Mesothelial cell of epicardium (in vitro differentiated cells): ENCODE data around the gene RGS1. TPM values are rescaled to one million over a fixed set of nuclear protein-coding genes. Genes with fewer than 3 reads are reported as not detected.

Experiments used
- DNase-seq, 2 experiments: peaks; one replicate each; pipeline ENCODE4 v3.0.0; 2021; ENCODE audit warnings: low spot score in 2 of 2; ENCODE audit not compliant: unreplicated experiment in 2 of 2
- H3K27ac Mint-ChIP-seq: 2 replicates; pipeline ENCODE4 v1.8.0; 2021; ENCODE audit warnings: mixed read lengths
- H3K27me3 Mint-ChIP-seq: 2 replicates; pipeline ENCODE4 v1.8.0; 2021; ENCODE audit warnings: low read depth, mixed read lengths
- H3K36me3 Mint-ChIP-seq: 2 replicates; pipeline ENCODE4 v1.8.0; 2021; ENCODE audit warnings: mixed read lengths
- H3K4me1 Mint-ChIP-seq: 2 replicates; pipeline ENCODE4 v1.8.0; 2021; ENCODE audit warnings: mixed read lengths
- H3K4me3 Mint-ChIP-seq: 2 replicates; pipeline ENCODE4 v1.8.0; 2021; ENCODE audit warnings: mild to moderate bottlenecking, moderate library complexity, mixed read lengths
- H3K9me3 Mint-ChIP-seq: 2 replicates; pipeline ENCODE4 v1.8.0; 2021; ENCODE audit warnings: mixed read lengths
- total RNA-seq: library from RNA; stranded (reverse); gene quantifications from 3 replicates; pipeline ENCODE4 v1.2.1, GENCODE V29; 2021
- TF ChIP-seq, protein P1 (sequence below): fragments of 200-600 bp; sonication (generic); IDR thresholded peaks from one replicate; pipeline ENCODE4 v1.5.0; 2021; ENCODE audit warnings: antibody characterized with exemption; ENCODE audit not compliant: unreplicated experiment

RGS1 gene
- total RNA-seq, 1 donor from 2014 or later = 0.40 TPM

DNA sequence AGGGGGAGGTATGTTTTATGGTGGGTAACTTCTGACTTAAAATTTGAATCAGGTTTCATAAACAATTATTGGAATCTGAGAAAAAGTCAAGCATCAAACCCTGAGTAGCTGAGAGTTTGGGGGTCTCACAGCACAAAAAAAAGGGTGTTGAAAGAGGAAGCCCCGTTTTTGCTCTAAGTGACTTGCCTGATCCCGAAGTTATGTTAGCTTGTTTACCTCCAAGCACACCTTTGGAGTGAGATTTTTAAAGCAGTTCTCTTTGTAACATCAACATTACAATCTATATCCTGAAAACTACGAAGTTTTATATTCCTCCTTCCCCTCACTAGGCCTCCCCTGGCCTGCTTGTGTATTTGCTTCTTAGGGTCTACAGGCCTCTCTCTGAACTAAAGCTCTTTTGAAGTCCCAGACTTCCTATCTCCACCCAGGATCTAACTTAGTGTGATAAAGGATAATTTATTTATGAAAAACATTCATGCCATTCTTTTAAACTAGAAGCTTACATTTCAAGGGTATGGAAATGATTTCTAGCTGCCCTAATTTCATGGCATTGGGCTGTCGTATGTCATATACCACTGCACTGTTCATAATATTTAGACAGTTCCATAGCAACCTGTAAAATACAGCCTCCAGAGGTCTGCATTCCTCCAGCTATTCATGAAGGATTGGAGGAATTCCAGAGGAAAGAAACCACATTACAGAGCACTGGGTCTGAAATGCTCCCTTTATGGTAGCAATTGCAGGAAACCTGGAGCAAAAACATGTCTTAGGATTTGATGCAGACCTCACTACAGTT lies 36.1 kb upstream of the RGS1 start:
- Mint-ChIP-seq H3K4me3 (peak overlapping the region; percentile 8), H3K36me3 (peaks cover 10% of the 10 kb centered on the region)

DNA sequence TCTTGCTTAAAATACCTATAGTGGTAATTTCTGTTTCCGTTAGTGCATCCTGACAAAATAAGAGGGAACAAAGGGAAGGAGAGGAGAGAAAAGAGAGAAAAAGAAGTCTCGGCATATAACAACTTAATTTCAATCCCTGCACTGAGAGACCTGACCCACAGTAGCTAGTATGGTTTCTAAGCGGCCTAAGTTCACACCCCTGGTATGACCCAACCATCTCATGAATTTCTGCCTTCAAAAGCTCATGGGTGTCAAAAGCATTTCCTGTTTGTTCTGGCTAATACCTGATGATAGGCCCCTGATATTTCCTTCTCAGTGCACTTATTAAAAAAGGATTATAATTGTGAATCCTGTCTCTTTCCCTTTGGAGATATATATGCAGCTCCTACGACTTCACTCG lies 32.1 kb upstream of the RGS1 start:
- no peak for DNase-seq
- TF ChIP-seq, protein P1, sequence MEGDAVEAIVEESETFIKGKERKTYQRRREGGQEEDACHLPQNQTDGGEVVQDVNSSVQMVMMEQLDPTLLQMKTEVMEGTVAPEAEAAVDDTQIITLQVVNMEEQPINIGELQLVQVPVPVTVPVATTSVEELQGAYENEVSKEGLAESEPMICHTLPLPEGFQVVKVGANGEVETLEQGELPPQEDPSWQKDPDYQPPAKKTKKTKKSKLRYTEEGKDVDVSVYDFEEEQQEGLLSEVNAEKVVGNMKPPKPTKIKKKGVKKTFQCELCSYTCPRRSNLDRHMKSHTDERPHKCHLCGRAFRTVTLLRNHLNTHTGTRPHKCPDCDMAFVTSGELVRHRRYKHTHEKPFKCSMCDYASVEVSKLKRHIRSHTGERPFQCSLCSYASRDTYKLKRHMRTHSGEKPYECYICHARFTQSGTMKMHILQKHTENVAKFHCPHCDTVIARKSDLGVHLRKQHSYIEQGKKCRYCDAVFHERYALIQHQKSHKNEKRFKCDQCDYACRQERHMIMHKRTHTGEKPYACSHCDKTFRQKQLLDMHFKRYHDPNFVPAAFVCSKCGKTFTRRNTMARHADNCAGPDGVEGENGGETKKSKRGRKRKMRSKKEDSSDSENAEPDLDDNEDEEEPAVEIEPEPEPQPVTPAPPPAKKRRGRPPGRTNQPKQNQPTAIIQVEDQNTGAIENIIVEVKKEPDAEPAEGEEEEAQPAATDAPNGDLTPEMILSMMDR = no peak
- H3K4me3 Mint-ChIP-seq = no peak overlapping the region
- H3K4me1 Mint-ChIP-seq = peaks cover 53% of the 10 kb centered on the region
- H3K27me3 Mint-ChIP-seq = no peaks in the 10 kb centered on the region
- no peaks in the 10 kb centered on the region for H3K36me3 Mint-ChIP-seq
- peak overlapping the region; percentile 73 for H3K27ac Mint-ChIP-seq
- H3K9me3 Mint-ChIP-seq = no peaks in the 10 kb centered on the region

More for the DNA sequence above, 36.1 kb upstream of the RGS1 start:
- TF ChIP-seq, protein P1 = no peak
- DNase-seq = no peak
- peaks cover 4% of the 10 kb centered on the region for H3K9me3 Mint-ChIP-seq
- H3K4me1 Mint-ChIP-seq = peaks cover 54% of the 10 kb centered on the region
- H3K27me3 Mint-ChIP-seq = no peaks in the 10 kb centered on the region
- peak overlapping the region; percentile 99 for H3K27ac Mint-ChIP-seq

DNA sequence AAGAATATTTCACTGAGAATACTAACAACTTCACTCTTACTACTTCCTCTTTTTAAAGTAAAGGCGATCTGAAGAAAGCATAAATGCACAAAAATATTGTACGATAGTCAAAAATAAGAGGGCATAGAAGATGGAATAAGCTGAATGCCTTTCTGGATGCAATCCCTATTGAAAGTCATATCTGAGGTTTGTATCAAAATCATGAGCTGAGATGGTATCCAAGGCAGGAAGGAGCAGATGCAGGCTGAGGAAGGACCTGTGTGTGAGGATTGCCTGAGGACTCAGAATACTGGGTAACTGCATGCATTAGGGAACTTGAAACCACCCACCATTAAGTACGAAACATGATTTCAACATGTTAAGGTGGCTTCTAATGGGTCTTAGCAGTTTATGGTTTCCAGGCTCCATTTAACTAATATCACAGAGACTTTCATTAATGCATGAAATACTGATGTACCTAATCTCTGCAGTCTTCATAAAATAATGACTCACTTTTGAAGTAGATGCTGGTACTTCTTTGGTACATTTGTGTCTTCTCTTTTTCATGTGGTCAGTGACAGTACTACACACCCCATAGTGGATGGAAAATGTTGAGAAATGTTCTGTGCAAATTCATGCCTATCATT lies 29.6 kb upstream of the RGS1 start:
- H3K36me3 Mint-ChIP-seq = no peaks in the 10 kb centered on the region
- H3K4me3 Mint-ChIP-seq = no peak overlapping the region
- H3K27ac Mint-ChIP-seq = no peak overlapping the region
- TF ChIP-seq, protein P1 = peak; percentile 45
- H3K9me3 Mint-ChIP-seq = no peaks in the 10 kb centered on the region
- DNase-seq = no peak
- H3K4me1 Mint-ChIP-seq = peaks cover 31% of the 10 kb centered on the region
- H3K27me3 Mint-ChIP-seq = no peaks in the 10 kb centered on the region

DNA sequence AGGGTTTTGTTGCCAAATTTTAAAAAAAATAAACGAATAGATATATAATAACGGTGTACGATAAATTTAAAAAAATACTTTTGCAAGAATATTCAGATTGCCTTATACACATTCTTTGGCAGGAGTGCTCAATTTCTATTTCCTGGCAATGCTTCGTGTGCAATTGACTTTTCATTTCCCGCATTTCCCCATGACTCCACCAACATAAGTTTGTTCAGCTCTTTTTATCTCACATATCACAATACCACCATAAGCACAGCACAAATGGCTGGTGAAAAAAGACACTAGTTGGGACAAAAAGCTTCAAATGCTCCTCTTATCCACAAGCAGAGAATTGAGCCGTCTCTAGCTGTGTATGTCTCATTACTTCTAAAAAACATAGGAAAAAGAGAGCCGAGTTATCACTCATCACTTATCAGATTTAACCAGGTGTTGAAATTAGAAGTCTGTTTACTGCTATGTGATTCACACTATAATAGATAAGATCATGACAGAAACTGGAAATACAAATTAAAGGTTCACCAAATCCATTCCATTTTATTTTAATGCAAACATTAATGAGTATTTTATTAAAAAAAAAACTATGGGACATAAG lies 28.9 kb upstream of the RGS1 start:
- H3K27ac Mint-ChIP-seq = no peak overlapping the region
- H3K27me3 Mint-ChIP-seq = no peaks in the 10 kb centered on the region
- no peaks in the 10 kb centered on the region for H3K36me3 Mint-ChIP-seq
- no peak overlapping the region for H3K4me3 Mint-ChIP-seq
- DNase-seq = no peak
- TF ChIP-seq, protein P1 = no peak
- peaks cover 27% of the 10 kb centered on the region for H3K4me1 Mint-ChIP-seq
- H3K9me3 Mint-ChIP-seq = no peaks in the 10 kb centered on the region

DNA sequence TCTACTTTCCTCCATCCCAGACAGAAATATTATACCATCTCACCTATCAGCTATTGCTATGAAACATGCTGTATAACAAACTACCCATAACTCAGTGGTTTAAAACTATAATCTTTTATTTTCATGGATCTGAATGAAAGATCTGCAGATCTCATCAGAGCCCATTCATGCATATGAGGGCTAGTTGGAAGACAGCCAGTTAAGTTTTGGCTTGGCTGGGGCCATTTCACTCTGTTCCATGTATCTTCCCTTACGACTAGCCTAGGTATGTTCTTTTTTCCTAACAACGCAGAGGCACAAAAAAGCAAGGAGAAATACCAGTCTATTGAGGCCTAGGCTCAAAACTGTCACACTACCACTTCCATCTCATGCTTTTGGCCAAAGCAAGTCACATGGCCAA lies 28.1 kb upstream of the RGS1 start:
- peak overlapping the region; percentile 0 for H3K27ac Mint-ChIP-seq
- H3K4me1 Mint-ChIP-seq = peaks cover 25% of the 10 kb centered on the region
- no peaks in the 10 kb centered on the region for H3K36me3 Mint-ChIP-seq
- H3K9me3 Mint-ChIP-seq = no peaks in the 10 kb centered on the region
- H3K27me3 Mint-ChIP-seq = no peaks in the 10 kb centered on the region
- TF ChIP-seq, protein P1 = no peak
- no peak for DNase-seq
- H3K4me3 Mint-ChIP-seq = no peak overlapping the region
